Esophagus muscularis mucosa (tissue), 3 donors: ENCODE measurements around the gene FAM78B.

Experiments
- CTCF ChIP-seq, 3 experiments: fragments of 200-600 bp in 2 of 3; fragments of 450-650 bp in 1 of 3; sonication (generic) in 2 of 3; IDR thresholded peaks; one replicate each; pipeline ENCODE4 v1.5.1; 2017 to 2019; ENCODE audit warnings: antibody characterized with exemption in 3 of 3, mild to moderate bottlenecking in 2 of 3, moderate library complexity in 1 of 3
- POLR2AphosphoS5 ChIP-seq, 2 donors: sonication (generic); formaldehyde crosslinking; IDR thresholded peaks; one replicate each; pipeline ENCODE4 v1.6.1; 2017; ENCODE audit warnings: antibody characterized with exemption in 2 of 2

GRCh38 chr1:166175032-166175431 is 8.2 kb upstream of the FAM78B start:
- no peak for TF ChIP-seq CTCF (IDR thresholded peaks at IDR 0.05)
- TF ChIP-seq POLR2AphosphoS5 (IDR thresholded peaks at IDR 0.05) = no peak
